Suprapubic skin (tissue), 3 donors: ENCODE data around the gene SLC25A23.

Experiments used
- POLR2A ChIP-seq, 2 donors: fragments of 450-650 bp; IDR thresholded peaks; one replicate each; pipeline ENCODE4 v1.6.1; 2017; ENCODE audit warnings: antibody characterized with exemption in 2 of 2, mild to moderate bottlenecking in 2 of 2, moderate library complexity in 2 of 2
- TF ChIP-seq, protein P1 (sequence below), 2 donors: fragments of 200-600 bp in 1 of 2; fragments of 450-650 bp in 1 of 2; sonication (generic) in 1 of 2; IDR thresholded peaks; one replicate each; pipeline ENCODE4 v1.5.1; 2016 to 2019; ENCODE audit warnings: antibody characterized with exemption in 2 of 2, mild to moderate bottlenecking in 1 of 2, moderate library complexity in 1 of 2

DNA sequence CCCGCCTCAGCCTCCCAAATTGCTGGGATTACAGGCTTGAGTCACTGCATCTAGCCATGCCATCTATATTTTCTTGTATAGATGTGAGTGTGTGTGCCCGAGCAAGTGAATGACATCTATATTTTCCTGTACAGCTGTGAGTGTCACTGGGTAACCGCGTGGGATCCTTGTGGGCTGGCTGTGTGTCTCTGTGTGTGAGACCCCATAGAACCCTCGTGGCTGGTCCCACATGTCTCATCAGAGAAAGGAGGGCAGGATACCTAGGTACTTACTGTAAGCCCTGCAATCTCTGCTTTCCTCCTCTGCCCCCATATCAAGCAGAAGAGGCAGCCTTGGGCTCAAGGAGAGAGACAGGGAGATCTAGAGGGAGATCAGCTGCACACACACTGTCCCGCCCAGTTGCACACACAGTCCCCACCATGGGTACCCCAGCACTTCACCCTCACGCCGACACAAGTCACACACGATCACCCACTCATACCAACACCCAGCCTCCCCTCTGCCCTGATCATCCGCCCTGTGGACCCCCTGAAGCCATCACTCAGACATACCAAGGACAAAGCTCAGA lies 21.3 kb upstream of the SLC25A23 start:
- TF ChIP-seq, protein P1, sequence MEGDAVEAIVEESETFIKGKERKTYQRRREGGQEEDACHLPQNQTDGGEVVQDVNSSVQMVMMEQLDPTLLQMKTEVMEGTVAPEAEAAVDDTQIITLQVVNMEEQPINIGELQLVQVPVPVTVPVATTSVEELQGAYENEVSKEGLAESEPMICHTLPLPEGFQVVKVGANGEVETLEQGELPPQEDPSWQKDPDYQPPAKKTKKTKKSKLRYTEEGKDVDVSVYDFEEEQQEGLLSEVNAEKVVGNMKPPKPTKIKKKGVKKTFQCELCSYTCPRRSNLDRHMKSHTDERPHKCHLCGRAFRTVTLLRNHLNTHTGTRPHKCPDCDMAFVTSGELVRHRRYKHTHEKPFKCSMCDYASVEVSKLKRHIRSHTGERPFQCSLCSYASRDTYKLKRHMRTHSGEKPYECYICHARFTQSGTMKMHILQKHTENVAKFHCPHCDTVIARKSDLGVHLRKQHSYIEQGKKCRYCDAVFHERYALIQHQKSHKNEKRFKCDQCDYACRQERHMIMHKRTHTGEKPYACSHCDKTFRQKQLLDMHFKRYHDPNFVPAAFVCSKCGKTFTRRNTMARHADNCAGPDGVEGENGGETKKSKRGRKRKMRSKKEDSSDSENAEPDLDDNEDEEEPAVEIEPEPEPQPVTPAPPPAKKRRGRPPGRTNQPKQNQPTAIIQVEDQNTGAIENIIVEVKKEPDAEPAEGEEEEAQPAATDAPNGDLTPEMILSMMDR (IDR thresholded peaks at IDR 0.05): no peak
- no peak for TF ChIP-seq POLR2A (IDR thresholded peaks at IDR 0.05)
